Breast epithelium (tissue), 4 donors: Measurements from ENCODE around the gene PHGDH. TPM values are rescaled to one million over a fixed set of nuclear protein-coding genes. Genes with fewer than 3 reads are reported as not detected.

ENCODE experiments used
- DNase-seq, 2 donors: peaks; one replicate each; pipeline ENCODE4 v3.0.0-alpha.2; 2019; ENCODE audit warnings: low spot score in 2 of 2
- H3K27ac ChIP-seq, 2 donors: fragments of 200-600 bp; sonication (generic) in 1 of 2; one replicate each; pipeline ENCODE4 v1.5.1; 2016 to 2019; ENCODE audit warnings: mild to moderate bottlenecking in 1 of 2
- H3K27me3 ChIP-seq, 2 donors: fragments of 200-600 bp; sonication (generic) in 1 of 2; one replicate each; pipeline versions ENCODE4 v1.5.1 to v1.6.0; 2017 to 2019; ENCODE audit warnings: control low read depth in 1 of 2, mild to moderate bottlenecking in 1 of 2
- H3K36me3 ChIP-seq: fragments of 200-600 bp; one replicate; pipeline ENCODE4 v1.5.1; 2019
- H3K4me1 ChIP-seq, 2 donors: fragments of 200-600 bp; sonication (generic); one replicate each; pipeline ENCODE4 v1.5.1; 2016 to 2019; ENCODE audit warnings: control low read depth in 1 of 2
- H3K4me3 ChIP-seq, 3 donors: fragments of 200-600 bp; sonication (generic); 1 replicate in 2 of 3; 2 replicates in 1 of 3; pipeline ENCODE4 v1.5.1; 2016 to 2019; ENCODE audit warnings: mild to moderate bottlenecking in 3 of 3, moderate library complexity in 2 of 3
- H3K9me3 ChIP-seq, 2 donors: fragments of 200-600 bp; sonication (generic) in 1 of 2; one replicate each; pipeline ENCODE4 v1.5.1; 2016 to 2019; ENCODE audit warnings: control low read depth in 1 of 2
- POLR2A ChIP-seq: fragments of 450-650 bp; IDR thresholded peaks from one replicate; pipeline ENCODE4 v1.6.1; 2016; ENCODE audit warnings: antibody characterized with exemption, mild to moderate bottlenecking, moderate library complexity
- POLR2AphosphoS5 ChIP-seq, 3 donors: sonication (generic); formaldehyde crosslinking; IDR thresholded peaks; one replicate each; pipeline ENCODE4 v1.6.1; 2017; ENCODE audit warnings: antibody characterized with exemption in 3 of 3
- intact Hi-C: fragments of 100-400 bp; cut with DNase I; formaldehyde crosslinking; loops from one replicate; pipeline ENCODE4 v1.15.1; 2023; ENCODE audit warnings: low total_unique reads
- total RNA-seq, 3 donors: library from RNA; depleted of rRNA; stranded (reverse); fragments of >200 nt; gene quantifications; one replicate each; pipeline ENCODE4 v1.1.0, GENCODE V29; 2016
- TF ChIP-seq, protein P1 (sequence below), 3 donors: fragments of 450-650 bp; IDR thresholded peaks; one replicate each; pipeline ENCODE4 v1.5.1; 2016 to 2017; ENCODE audit warnings: antibody characterized with exemption in 3 of 3, mild to moderate bottlenecking in 3 of 3, moderate library complexity in 3 of 3

The PHGDH gene
- total RNA-seq, 3 donors from 2014 or later: 6.1 to 54.7 (median 17.7) TPM

DNA sequence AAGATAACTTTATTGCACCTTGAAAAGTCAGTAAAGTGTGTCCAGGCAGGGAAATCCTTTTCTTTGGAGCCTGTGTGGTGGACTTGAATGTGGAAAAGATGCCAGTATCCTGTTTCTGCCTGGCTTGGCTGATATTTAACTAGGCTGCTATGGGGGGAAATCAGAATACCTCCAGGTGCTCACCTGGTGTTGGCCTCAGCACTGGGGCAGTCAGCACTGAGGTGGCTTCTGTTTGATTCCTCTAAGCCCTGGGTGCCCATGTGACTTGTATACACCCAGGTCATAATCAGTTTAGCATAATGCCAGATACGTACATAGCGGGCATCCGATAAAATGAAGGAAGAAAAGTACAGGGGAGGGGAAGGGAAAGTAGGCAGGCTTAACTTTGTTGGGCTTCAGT lies 7.2 kb downstream of the PHGDH start:
- H3K36me3 ChIP-seq: no peaks in the 10 kb centered on the region
- no peak overlapping the region for H3K4me3 ChIP-seq
- no peaks in the 10 kb centered on the region for H3K27me3 ChIP-seq
- TF ChIP-seq, protein P1, sequence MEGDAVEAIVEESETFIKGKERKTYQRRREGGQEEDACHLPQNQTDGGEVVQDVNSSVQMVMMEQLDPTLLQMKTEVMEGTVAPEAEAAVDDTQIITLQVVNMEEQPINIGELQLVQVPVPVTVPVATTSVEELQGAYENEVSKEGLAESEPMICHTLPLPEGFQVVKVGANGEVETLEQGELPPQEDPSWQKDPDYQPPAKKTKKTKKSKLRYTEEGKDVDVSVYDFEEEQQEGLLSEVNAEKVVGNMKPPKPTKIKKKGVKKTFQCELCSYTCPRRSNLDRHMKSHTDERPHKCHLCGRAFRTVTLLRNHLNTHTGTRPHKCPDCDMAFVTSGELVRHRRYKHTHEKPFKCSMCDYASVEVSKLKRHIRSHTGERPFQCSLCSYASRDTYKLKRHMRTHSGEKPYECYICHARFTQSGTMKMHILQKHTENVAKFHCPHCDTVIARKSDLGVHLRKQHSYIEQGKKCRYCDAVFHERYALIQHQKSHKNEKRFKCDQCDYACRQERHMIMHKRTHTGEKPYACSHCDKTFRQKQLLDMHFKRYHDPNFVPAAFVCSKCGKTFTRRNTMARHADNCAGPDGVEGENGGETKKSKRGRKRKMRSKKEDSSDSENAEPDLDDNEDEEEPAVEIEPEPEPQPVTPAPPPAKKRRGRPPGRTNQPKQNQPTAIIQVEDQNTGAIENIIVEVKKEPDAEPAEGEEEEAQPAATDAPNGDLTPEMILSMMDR (IDR thresholded peaks at IDR 0.05): no peak
- H3K4me1 ChIP-seq: no peaks in the 10 kb centered on the region
- no peak for DNase-seq
- intact Hi-C loops: no loop called here
- H3K9me3 ChIP-seq: no peaks in the 10 kb centered on the region
- no peak overlapping the region for H3K27ac ChIP-seq

DNA sequence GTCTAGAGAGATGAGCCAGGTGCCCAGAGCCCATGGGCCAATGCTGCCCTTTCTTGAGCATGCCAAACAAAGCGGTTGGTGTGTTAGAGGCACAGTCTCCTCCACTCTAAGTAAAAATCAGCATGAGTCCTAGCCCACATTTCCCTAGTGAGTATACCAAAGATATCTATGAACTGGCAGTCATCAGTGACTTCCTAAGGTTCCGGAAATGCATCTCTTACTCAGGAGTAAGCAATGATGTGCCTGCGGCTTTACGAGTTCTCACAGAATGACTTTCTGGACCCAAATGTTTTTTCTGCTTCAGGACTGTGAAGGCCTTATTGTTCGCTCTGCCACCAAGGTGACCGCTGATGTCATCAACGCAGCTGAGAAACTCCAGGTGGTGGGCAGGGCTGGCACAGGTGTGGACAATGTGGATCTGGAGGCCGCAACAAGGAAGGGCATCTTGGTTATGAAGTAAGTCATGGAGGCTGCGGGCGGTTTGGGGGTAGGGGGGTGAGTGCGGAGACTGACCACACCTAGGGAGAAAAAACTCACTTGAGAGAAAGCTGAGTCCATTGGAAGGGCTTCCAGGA lies 9.2 kb downstream of the PHGDH start:
- H3K4me3 ChIP-seq: no peak overlapping the region
- DNase-seq: no peak
- intact Hi-C loops: no loop called here
- H3K27ac ChIP-seq: no peak overlapping the region
- no peaks in the 10 kb centered on the region for H3K9me3 ChIP-seq
- H3K27me3 ChIP-seq: no peaks in the 10 kb centered on the region
- TF ChIP-seq, protein P1 (IDR thresholded peaks at IDR 0.05): no peak
- TF ChIP-seq POLR2AphosphoS5 (IDR thresholded peaks at IDR 0.05) (no peak), POLR2A (no peak)
- H3K4me1 ChIP-seq: no peaks in the 10 kb centered on the region
- H3K36me3 ChIP-seq: no peaks in the 10 kb centered on the region

DNA sequence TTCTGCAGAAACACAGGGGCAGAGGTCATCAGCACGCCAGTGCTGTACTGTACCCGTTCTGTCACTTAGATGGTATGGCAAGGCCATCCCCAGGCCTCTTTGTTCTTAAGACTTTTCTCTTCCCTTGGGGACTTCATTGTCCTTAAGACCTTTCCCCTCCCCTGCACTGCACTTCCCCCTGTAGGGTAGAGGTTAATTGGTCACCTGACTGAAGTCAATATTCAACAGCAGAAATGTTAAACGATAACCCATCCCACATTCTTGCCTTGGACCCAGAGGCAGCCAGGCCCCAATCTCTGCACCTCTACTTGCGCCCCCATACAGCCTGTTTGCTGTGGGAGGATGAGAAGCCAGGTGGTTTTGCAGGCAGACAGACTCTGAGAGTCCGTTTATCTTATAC lies 10.2 kb downstream of the PHGDH start:
- intact Hi-C loops: no loop called here
- H3K27ac ChIP-seq: no peak overlapping the region
- no peak for DNase-seq
- no peaks in the 10 kb centered on the region for H3K36me3 ChIP-seq
- H3K27me3 ChIP-seq: no peaks in the 10 kb centered on the region
- no peaks in the 10 kb centered on the region for H3K4me1 ChIP-seq
- no peak overlapping the region for H3K4me3 ChIP-seq
- H3K9me3 ChIP-seq: no peaks in the 10 kb centered on the region
- TF ChIP-seq POLR2A: no peak
- no peak for TF ChIP-seq POLR2AphosphoS5 (IDR thresholded peaks at IDR 0.05)
- TF ChIP-seq, protein P1 (IDR thresholded peaks at IDR 0.05): no peak

DNA sequence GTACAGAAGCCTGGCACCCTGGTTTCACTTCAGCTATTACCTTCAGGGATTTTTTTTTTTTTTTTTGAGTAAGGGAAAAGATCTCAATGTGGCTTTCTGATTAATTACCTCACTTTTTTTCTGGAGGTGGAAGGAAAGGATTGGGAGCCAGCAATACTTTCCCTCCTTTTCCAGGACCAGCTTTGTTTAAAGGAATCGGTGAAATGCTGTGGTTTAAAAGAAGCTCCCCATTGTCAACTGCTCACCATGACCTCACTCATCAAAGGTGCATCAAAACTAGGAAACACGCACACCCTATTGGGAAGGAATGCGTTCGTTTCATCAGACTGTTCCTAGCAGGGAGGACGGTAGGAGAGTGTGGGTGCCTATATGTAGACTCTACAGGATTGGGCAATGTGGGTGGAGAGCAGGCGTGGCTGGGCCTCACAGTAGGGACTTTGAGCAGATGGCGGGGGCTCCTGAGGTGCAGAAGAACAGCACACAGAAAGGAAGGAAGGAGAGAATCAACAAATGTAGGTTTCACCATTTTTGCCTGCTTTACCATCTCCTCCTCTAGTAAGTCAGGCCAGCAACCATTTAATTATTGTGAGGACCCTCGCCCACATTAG lies 13.0 kb downstream of the PHGDH start:
- no peaks in the 10 kb centered on the region for H3K4me1 ChIP-seq
- no peaks in the 10 kb centered on the region for H3K9me3 ChIP-seq
- no peaks in the 10 kb centered on the region for H3K36me3 ChIP-seq
- intact Hi-C loops: no loop called here
- H3K4me3 ChIP-seq: no peak overlapping the region
- H3K27me3 ChIP-seq: no peaks in the 10 kb centered on the region
- no peak for DNase-seq
- TF ChIP-seq, protein P1 (IDR thresholded peaks at IDR 0.05): no peak
- TF ChIP-seq POLR2AphosphoS5 (IDR thresholded peaks at IDR 0.05) (no peak), POLR2A (no peak)
- H3K27ac ChIP-seq: no peak overlapping the region

DNA sequence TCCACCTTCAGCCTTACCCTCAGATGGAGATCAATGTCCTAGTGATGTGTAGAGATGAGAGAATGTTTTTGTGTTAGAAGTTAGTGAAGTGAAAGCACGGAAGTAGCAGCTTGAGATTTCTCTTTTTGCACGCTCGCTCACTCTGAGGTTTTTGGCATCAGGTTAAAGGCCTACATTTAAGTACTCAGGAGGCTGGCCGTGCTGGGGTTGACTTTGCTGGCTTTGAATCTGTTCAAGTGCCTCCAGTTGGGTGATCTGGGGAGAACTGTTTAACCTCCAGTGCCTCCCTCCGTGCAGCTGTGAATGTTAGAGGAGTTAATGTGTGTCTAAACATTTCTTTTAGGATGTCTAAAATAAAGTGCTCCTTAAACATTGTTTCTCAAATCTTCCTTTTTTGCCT lies 13.9 kb downstream of the PHGDH start:
- Histone ChIP-seq H3K27ac (no peak overlapping the region), H3K36me3 (no peaks in the 10 kb centered on the region)
- intact Hi-C loops: no loop called here

More for the DNA sequence above, 13.9 kb downstream of the PHGDH start:
- TF ChIP-seq, protein P1 (IDR thresholded peaks at IDR 0.05): no peak
- TF ChIP-seq POLR2AphosphoS5 (IDR thresholded peaks at IDR 0.05) (no peak), POLR2A (no peak)
- H3K9me3 ChIP-seq: no peaks in the 10 kb centered on the region
- H3K27me3 ChIP-seq: no peaks in the 10 kb centered on the region
- no peaks in the 10 kb centered on the region for H3K4me1 ChIP-seq
- DNase-seq: no peak
- H3K4me3 ChIP-seq: no peak overlapping the region
